IMR-90 (cell line): ENCODE results near the gene TCL1A. TPM values are rescaled to one million over a fixed set of nuclear protein-coding genes. Genes with fewer than 3 reads are reported as not detected.

Experiments
- ATAC-seq: fragments of 200-7000 bp; cut with Tn5 transposase; 2 replicates; pipeline ENCODE4 v1.9.1; 2020; ENCODE audit warnings: low read depth, mild to moderate bottlenecking, moderate library complexity
- BruUV-seq: library from RNA; stranded (reverse); fragments of 400-500 nt; replicated peaks from 2 replicates; lab custom pipeline; 2021; lab: Mats Ljungman, UMichigan
- CTCF ChIA-PET: fragments of 300-600 bp; formaldehyde crosslinking; extraction: SDS; loops from one replicate; lab custom pipeline; 2021; ENCODE audit warnings: antibody characterized with exemption; lab: Yijun Ruan, JAX
- POLR2A ChIA-PET: fragments of 300-600 bp; sonication (Branson Sonifier 250); formaldehyde crosslinking; loops from one replicate; lab custom pipeline; 2022; ENCODE audit warnings: antibody characterized with exemption; ENCODE audit not compliant: unreplicated experiment; lab: Charles Lee
- DNase-seq: peaks from one replicate; pipeline ENCODE4 v3.0.0; 2013
- H2AFZ ChIP-seq: replicated peaks from 2 replicates; pipeline ENCODE3; 2013; ENCODE audit warnings: low read length, mild to moderate bottlenecking; ENCODE audit not compliant: poor library complexity
- H2AK5ac ChIP-seq: 2 replicates; pipeline ENCODE4 v1.6.1; 2013; ENCODE audit warnings: low read depth, low read length, inconsistent platforms
- H2AK9ac ChIP-seq: replicated peaks from 2 replicates; pipeline ENCODE3; 2013; ENCODE audit warnings: mild to moderate bottlenecking, low read depth, low read length, moderate library complexity; ENCODE audit not compliant: poor library complexity
- H2BK120ac ChIP-seq: 2 replicates; pipeline ENCODE4 v1.6.1; 2013; ENCODE audit warnings: low read depth, low read length, inconsistent platforms
- H2BK15ac ChIP-seq: 3 replicates; pipeline ENCODE4 v1.6.1; 2013; ENCODE audit warnings: low read depth, low read length, inconsistent platforms
- H2BK20ac ChIP-seq: 2 replicates; pipeline ENCODE4 v1.6.1; 2013; ENCODE audit warnings: low read depth, mild to moderate bottlenecking, inconsistent platforms, low read length, moderate library complexity
- H2BK5ac ChIP-seq: 2 replicates; pipeline ENCODE4 v1.6.1; 2013; ENCODE audit warnings: mild to moderate bottlenecking, low read depth, low read length, inconsistent platforms; ENCODE audit not compliant: poor library complexity, severe bottlenecking
- H3K14ac ChIP-seq: replicated peaks from 2 replicates; pipeline ENCODE4 v1.6.1; 2013; ENCODE audit warnings: low read depth, low read length, inconsistent platforms
- H3K18ac ChIP-seq: 2 replicates; pipeline ENCODE4 v1.6.1; 2013; ENCODE audit warnings: low read depth, low read length, control low read depth
- H3K23ac ChIP-seq: 2 replicates; pipeline ENCODE4 v1.6.1; 2013; ENCODE audit warnings: low read depth, low read length, inconsistent platforms
- H3K27ac ChIP-seq: 2 replicates; pipeline ENCODE4 v1.5.1; 2013; ENCODE audit warnings: mild to moderate bottlenecking, control low read depth, low read length; ENCODE audit not compliant: insufficient read depth
- H3K27me3 ChIP-seq: 2 replicates; pipeline ENCODE4 v1.6.1; 2013; ENCODE audit warnings: low read length; ENCODE audit not compliant: control insufficient read depth, insufficient read depth
- H3K36me3 ChIP-seq: 2 replicates; pipeline ENCODE4 v1.6.1; 2013; ENCODE audit warnings: low read length, mixed read lengths; ENCODE audit not compliant: control insufficient read depth, insufficient read depth
- H3K4ac ChIP-seq: 2 replicates; pipeline ENCODE4 v1.6.1; 2013; ENCODE audit warnings: low read depth, low read length, inconsistent platforms
- H3K4me1 ChIP-seq: 2 replicates; pipeline ENCODE4 v1.6.1; 2013; ENCODE audit warnings: low read length, mixed read lengths; ENCODE audit not compliant: control insufficient read depth, insufficient read depth
- H3K4me2 ChIP-seq: 2 replicates; pipeline ENCODE4 v1.6.1; 2013; ENCODE audit warnings: low read depth, mild to moderate bottlenecking, control low read depth, low read length, moderate library complexity
- H3K4me3 ChIP-seq: 2 replicates; pipeline ENCODE4 v1.5.1; 2013; ENCODE audit warnings: low read depth, mild to moderate bottlenecking, control low read depth, low read length, moderate library complexity; ENCODE audit not compliant: insufficient read depth
- H3K56ac ChIP-seq: 2 replicates; pipeline ENCODE4 v1.6.1; 2013; ENCODE audit warnings: low read length, inconsistent platforms; ENCODE audit not compliant: insufficient read depth; ENCODE audit errors: extremely low read depth
- H3K79me1 ChIP-seq, 2 experiments: 2 replicates each; pipeline ENCODE4 v1.6.1; 2013; ENCODE audit warnings: low read length in 2 of 2, inconsistent platforms in 1 of 2, low read depth in 1 of 2
- H3K9ac ChIP-seq: 2 replicates; pipeline ENCODE4 v1.6.1; 2013; ENCODE audit warnings: low read depth, low read length, control low read depth
- H3K9me1 ChIP-seq: 2 replicates; pipeline ENCODE4 v1.6.1; 2013; ENCODE audit warnings: low read length, inconsistent platforms; ENCODE audit not compliant: insufficient read depth
- H3K9me3 ChIP-seq: 2 replicates; pipeline ENCODE4 v1.6.1; 2013; ENCODE audit warnings: low read length; ENCODE audit not compliant: control insufficient read depth, insufficient read depth
- H4K20me1 ChIP-seq: 2 replicates; pipeline ENCODE4 v1.6.1; 2013; ENCODE audit warnings: low read length, inconsistent platforms; ENCODE audit not compliant: insufficient read depth
- H4K5ac ChIP-seq: 2 replicates; pipeline ENCODE4 v1.6.1; 2013; ENCODE audit warnings: mild to moderate bottlenecking, low read depth, low read length, control low read depth
- H4K8ac ChIP-seq, 2 experiments: 2 replicates each; pipeline ENCODE4 v1.6.1; 2013; ENCODE audit warnings: low read depth in 2 of 2, low read length in 2 of 2, control low read depth in 1 of 2, inconsistent platforms in 1 of 2
- H4K91ac ChIP-seq: 2 replicates; pipeline ENCODE4 v1.6.1; 2013; ENCODE audit warnings: low read depth, low read length, inconsistent platforms; ENCODE audit not compliant: insufficient read depth
- BHLHE40 ChIP-seq: fragments of 150-350 bp; IDR thresholded peaks from 2 replicates; pipeline ENCODE4 v1.6.1; 2016; ENCODE audit warnings: mild to moderate bottlenecking, low read depth, low read length
- CEBPB ChIP-seq: IDR thresholded peaks from 2 replicates; pipeline ENCODE4 v1.6.1; 2012; ENCODE audit warnings: low read depth, low read length, improper control_type of control experiment
- MAFK ChIP-seq: IDR thresholded peaks from 2 replicates; pipeline ENCODE4 v1.6.1; 2012; ENCODE audit warnings: low read depth, low read length, improper control_type of control experiment
- RAD21 ChIP-seq: IDR thresholded peaks from 2 replicates; pipeline ENCODE4 v1.6.1; 2012; ENCODE audit warnings: low read length, improper control_type of control experiment
- RCOR1 ChIP-seq: IDR thresholded peaks from 2 replicates; pipeline ENCODE4 v1.6.1; 2012; ENCODE audit warnings: mild to moderate bottlenecking, low read length, improper control_type of control experiment; ENCODE audit not compliant: insufficient replicate concordance
- WGBS, 2 experiments: methylation state at CpG; one replicate each; pipeline versions ENCODE4 v1.1.5 to v1.1.7; 2013; ENCODE audit warnings: missing lambda C conversion rate in 2 of 2; ENCODE audit not compliant: insufficient read length in 1 of 2; ENCODE audit errors: extremely low coverage in 2 of 2; 5-methylcytosine and 5-hydroxymethylcytosine counted together
- dilution Hi-C: fragments of 300-500 bp; cut with HindIII; formaldehyde crosslinking; loops from one replicate; pipeline ENCODE4 v1.14.3; 2018; ENCODE audit warnings: low sequenced_read_pairs; ENCODE audit not compliant: unreplicated experiment
- in situ Hi-C: fragments of 300-500 bp; cut with MboI; formaldehyde crosslinking; loops from 3 replicates; pipeline ENCODE4 v1.14.3; 2019; ENCODE audit warnings: low sequenced_read_pairs, inconsistent platforms, mixed read lengths
- intact Hi-C: fragments of 100-400 bp; cut with micrococcal nuclease; formaldehyde crosslinking; loops from 2 replicates; pipeline ENCODE4 v1.10.0; 2022
- polyA plus RNA-seq, 3 experiments: library from polyadenylated mRNA; depleted of rRNA; stranded (reverse); fragments of >200 nt; gene quantifications; 2 replicates each; pipeline ENCODE4 v1.2.3, GENCODE V29; 2012; ENCODE audit warnings: low replicate concordance in 1 of 3
- total RNA-seq: library from RNA; depleted of rRNA; stranded (reverse); fragments of >200 nt; gene quantifications from 2 replicates; pipeline ENCODE4 v1.2.3, GENCODE V29; 2012

Gene TCL1A
- total and polyA plus RNA-seq, 2 of the 4 experiments (the other 2 are of a cell fraction) = not detected

DNA sequence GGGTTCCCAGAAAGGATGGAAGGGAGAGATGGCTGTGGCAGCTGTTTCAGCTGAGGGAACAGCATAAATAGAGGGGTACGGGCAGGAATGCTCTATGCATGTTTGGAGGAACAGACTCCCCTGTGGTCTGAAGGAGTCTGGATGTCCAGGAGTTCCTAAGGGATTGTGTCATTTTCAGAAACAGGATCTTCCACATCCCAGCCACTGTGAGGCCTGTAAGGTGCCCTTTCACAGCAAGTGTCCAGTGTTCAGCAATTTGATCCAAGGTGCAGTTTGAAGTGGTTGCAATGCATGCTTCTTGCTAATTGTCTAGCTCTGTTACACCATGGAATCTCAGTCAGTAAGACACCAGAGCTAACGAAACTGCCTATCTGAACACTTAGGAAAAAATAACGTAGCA is 46.7 kb upstream of the TCL1A start:
- Histone ChIP-seq H3K18ac (no peak overlapping the region), H3K79me1 (no peaks in the 10 kb centered on the region), H3K36me3 (no peaks in the 10 kb centered on the region), H3K56ac (no peak overlapping the region), H2BK20ac (no peak overlapping the region), H2BK15ac (no peak overlapping the region), H2AK5ac (no peak overlapping the region), H4K91ac (no peak overlapping the region), H2BK5ac (no peak overlapping the region), H3K4ac (no peak overlapping the region), H2BK120ac (no peak overlapping the region), H4K8ac (no peak overlapping the region), H3K27ac (no peak overlapping the region), H3K23ac (no peak overlapping the region), H2AFZ (no peak overlapping the region), H2AK9ac (no peak overlapping the region), H3K4me3 (no peak overlapping the region), H3K9me3 (no peaks in the 10 kb centered on the region), H3K27me3 (no peaks in the 10 kb centered on the region), H3K4me2 (no peak overlapping the region), H3K4me1 (no peaks in the 10 kb centered on the region), H3K9ac (no peak overlapping the region), H4K20me1 (no peaks in the 10 kb centered on the region), H3K9me1 (no peaks in the 10 kb centered on the region), H4K5ac (no peak overlapping the region), H3K14ac (no peak overlapping the region)
- no TSS peak for BruUV-seq
- ATAC-seq (no peak), DNase-seq (no peak)
- in situ Hi-C loops = loop anchor here (25.0 kb wide), 1 partner anchor 323 kb away; no protein-coding TSS in a partner anchor
- TF ChIP-seq MAFK (no peak), RCOR1 (no peak), BHLHE40 (no peak), CEBPB (no peak), RAD21 (no peak)
- POLR2A ChIA-PET = no interaction called here
- CTCF ChIA-PET = no interaction called here
- 60% methylated on average over 1 of the region's 3 CpGs; no CpG with 5 or more reads in 1 of the 2 experiments for WGBS, 2 experiments
- intact Hi-C loops = no loop called here
- dilution Hi-C loops = no loop called here
